IPS-NIHi7 (cell line): ENCODE results near the gene SIK3.

Source experiments
- DNase-seq: peaks from one replicate; pipeline ENCODE4 v3.0.0; 2012; ENCODE audit warnings: mixed read lengths; ENCODE audit errors: extremely low spot score

The SIK3 gene

GRCh38 chr11:117009905-117010605 lies 88.2 kb downstream of the SIK3 start:
- peak; percentile 53 for DNase-seq

- no peak for DNase-seq
Measured at GRCh38 chr11:117005758-117006157, 92.5 kb downstream of the SIK3 start.

GRCh38 chr11:117002639-117003299 lies 95.5 kb downstream of the SIK3 start:
- DNase-seq = no peak

GRCh38 chr11:117000014-117000737 lies 98.1 kb downstream of the SIK3 start:
- no peak for DNase-seq

GRCh38 chr11:116997071-116997470 lies 101.2 kb downstream of the SIK3 start:
- DNase-seq = no peak

- no peak for DNase-seq
Measured at GRCh38 chr11:116994195-116994594, 104.0 kb downstream of the SIK3 start.

- peak; percentile 27 for DNase-seq
Measured at GRCh38 chr11:116993599-116993998, 104.6 kb downstream of the SIK3 start.

- no peak for DNase-seq
Measured at GRCh38 chr11:116991491-116991890, 106.7 kb downstream of the SIK3 start.

- no peak for DNase-seq
Measured at GRCh38 chr11:116990811-116991210, 107.4 kb downstream of the SIK3 start.

GRCh38 chr11:116990061-116990473 lies 108.2 kb downstream of the SIK3 start:
- DNase-seq = no peak

GRCh38 chr11:116989184-116989583 lies 109.0 kb downstream of the SIK3 start:
- no peak for DNase-seq

GRCh38 chr11:116986521-116987105 lies 111.6 kb downstream of the SIK3 start:
- no peak for DNase-seq

GRCh38 chr11:116984589-116984988 lies 113.6 kb downstream of the SIK3 start:
- no peak for DNase-seq

- no peak for DNase-seq
Measured at GRCh38 chr11:116984186-116984585, 114.0 kb downstream of the SIK3 start.

GRCh38 chr11:116981266-116981885 lies 116.9 kb downstream of the SIK3 start:
- DNase-seq = no peak

- no peak for DNase-seq
Measured at GRCh38 chr11:116980136-116980793, 118.0 kb downstream of the SIK3 start.

- no peak for DNase-seq
Measured at GRCh38 chr11:116976941-116977570, 121.2 kb downstream of the SIK3 start.

GRCh38 chr11:116975661-116976060 lies 122.6 kb downstream of the SIK3 start:
- DNase-seq = no peak

- no peak for DNase-seq
Measured at GRCh38 chr11:116973270-116973669, 125.0 kb downstream of the SIK3 start.

- DNase-seq = no peak
Measured at GRCh38 chr11:116972691-116973090, 125.5 kb downstream of the SIK3 start.
